OCI-LY7 (cell line): ENCODE data around the gene TTC21A. TPM values are rescaled to one million over a fixed set of nuclear protein-coding genes. Genes with fewer than 3 reads are reported as not detected.

Source experiments
- BruUV-seq: library from RNA; stranded (reverse); fragments of 400-500 nt; replicated peaks from 2 replicates; lab custom pipeline; 2021; lab: Mats Ljungman, UMichigan
- CTCF ChIA-PET: fragments of 300-600 bp; sonication (Branson Sonifier 250); formaldehyde crosslinking; loops from one replicate; lab custom pipeline; 2022; ENCODE audit warnings: antibody characterized with exemption; ENCODE audit not compliant: unreplicated experiment; lab: Charles Lee
- POLR2A ChIA-PET: fragments of 300-600 bp; sonication (Branson Sonifier 250); formaldehyde crosslinking; loops from one replicate; lab custom pipeline; 2022; ENCODE audit warnings: antibody characterized with exemption; lab: Charles Lee
- DNase-seq: peaks from one replicate; pipeline ENCODE4 v3.0.0-alpha.2; 2015; ENCODE audit warnings: low spot score
- H2AFZ ChIP-seq: fragments of 200-600 bp; sonication (generic), shearing (Covaris generic); 2 replicates; pipeline ENCODE4 v1.6.1; 2014; ENCODE audit warnings: mild to moderate bottlenecking, antibody characterized with exemption, low read length, moderate library complexity
- H3K27ac ChIP-seq: fragments of 200-600 bp; sonication (generic); 2 replicates; pipeline ENCODE4 v1.5.1; 2014; ENCODE audit warnings: mixed run types, low read depth, mild to moderate bottlenecking, moderate library complexity, low read length, inconsistent platforms; ENCODE audit not compliant: poor library complexity, severe bottlenecking
- H3K36me3 ChIP-seq: fragments of 200-600 bp; sonication (generic); 2 replicates; pipeline ENCODE4 v1.6.1; 2014; ENCODE audit warnings: mild to moderate bottlenecking, antibody characterized with exemption, low read length, moderate library complexity, mixed read lengths; ENCODE audit not compliant: insufficient read depth
- H3K4me1 ChIP-seq: fragments of 200-600 bp; sonication (generic); 2 replicates; pipeline ENCODE4 v1.5.1; 2014; ENCODE audit warnings: mild to moderate bottlenecking, low read length; ENCODE audit not compliant: insufficient read depth, poor library complexity, severe bottlenecking
- H3K4me2 ChIP-seq: fragments of 200-600 bp; sonication (generic); 2 replicates; pipeline ENCODE4 v1.6.1; 2014; ENCODE audit warnings: mild to moderate bottlenecking, low read length
- H3K4me3 ChIP-seq: fragments of 200-600 bp; sonication (generic); 2 replicates; pipeline ENCODE4 v1.5.1; 2014; ENCODE audit warnings: mild to moderate bottlenecking, low read depth, low read length; ENCODE audit not compliant: poor library complexity, severe bottlenecking
- H3K79me2 ChIP-seq: fragments of 200-600 bp; sonication (generic); 2 replicates; pipeline ENCODE4 v1.6.1; 2016; ENCODE audit warnings: low read depth, mild to moderate bottlenecking, low read length, moderate library complexity, mixed read lengths; ENCODE audit not compliant: insufficient read depth
- H3K9me2 ChIP-seq: fragments of 200-600 bp; sonication (generic); 2 replicates; pipeline ENCODE4 v1.6.1; 2016; ENCODE audit warnings: mild to moderate bottlenecking, low read length, mixed read lengths; ENCODE audit not compliant: insufficient read depth
- H3K9me3 ChIP-seq: fragments of 200-600 bp; sonication (generic); 2 replicates; pipeline ENCODE4 v1.6.1; 2014; ENCODE audit warnings: mild to moderate bottlenecking, mixed run types, low read length, mixed read lengths
- H4K20me1 ChIP-seq: fragments of 200-600 bp; sonication (generic); 2 replicates; pipeline ENCODE4 v1.6.1; 2014; ENCODE audit warnings: mild to moderate bottlenecking, antibody characterized with exemption, low read length, moderate library complexity, mixed read lengths; ENCODE audit not compliant: insufficient read depth
- CTCF ChIP-seq: fragments of 200-600 bp; sonication (generic); conservative IDR thresholded peaks from 2 replicates; pipeline ENCODE4 v1.5.1; 2014; ENCODE audit warnings: mild to moderate bottlenecking, antibody characterized with exemption, low read length, moderate library complexity, mixed read lengths
- EZH2phosphoT487 ChIP-seq: fragments of 200-600 bp; sonication (generic); IDR thresholded peaks from 2 replicates; pipeline ENCODE4 v1.6.1; 2018; ENCODE audit warnings: low read depth, borderline replicate concordance, mild to moderate bottlenecking, mixed run types, antibody characterized with exemption, low read length, moderate library complexity, mixed read lengths
- intact Hi-C: fragments of 100-400 bp; cut with micrococcal nuclease; formaldehyde crosslinking; loops from one replicate; pipeline ENCODE4 v1.10.0; 2022; ENCODE audit not compliant: unreplicated experiment
- total RNA-seq, 2 experiments: library from RNA; depleted of rRNA in 1 of 2; stranded (reverse); fragments of >200 nt in 1 of 2; shearing (Covaris generic) in 1 of 2; gene quantifications; 2 replicates each; pipeline ENCODE4 v1.2.3, GENCODE V29; 2014 to 2022

Gene TTC21A
- total RNA-seq, 2 experiments from 2014 or later: 12.8 to 27.1 TPM

DNA sequence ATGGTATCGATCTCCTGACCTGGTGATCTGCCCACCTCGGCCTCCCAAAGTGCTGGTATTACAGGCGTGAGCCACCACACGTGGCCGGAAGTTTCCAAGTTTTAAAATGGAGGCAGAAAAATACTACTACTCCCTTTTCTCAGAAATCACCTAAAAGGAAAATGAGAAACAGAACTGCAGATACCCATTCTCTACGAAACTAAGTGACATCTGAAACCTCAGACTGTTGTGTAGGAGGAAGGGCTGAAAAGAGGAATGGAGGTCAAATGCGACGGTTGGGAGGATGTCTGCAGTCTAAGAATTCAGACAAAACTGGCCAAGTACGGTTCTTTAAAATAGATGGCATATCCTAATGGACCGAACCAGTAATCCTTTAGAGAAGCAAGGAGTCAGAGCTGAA is 31.6 kb upstream of the TTC21A start:
- Histone ChIP-seq H3K27ac (no peak overlapping the region), H3K9me2 (no peaks in the 10 kb centered on the region), H2AFZ (no peak overlapping the region), H3K4me1 (no peaks in the 10 kb centered on the region), H3K79me2 (no peaks in the 10 kb centered on the region), H3K4me2 (no peak overlapping the region), H4K20me1 (no peaks in the 10 kb centered on the region), H3K9me3 (no peaks in the 10 kb centered on the region), H3K4me3 (no peak overlapping the region), H3K36me3 (peaks cover 77% of the 10 kb centered on the region)
- intact Hi-C loops: no loop called here
- DNase-seq: no peak
- ChIA-PET CTCF (no interaction called here), POLR2A (interaction anchor here (0.7 kb wide), 2 partner anchors 9 to 96 kb away, joined by 3 read pairs; no protein-coding TSS in a partner anchor)
- BruUV-seq: no TSS peak
- TF ChIP-seq CTCF (no peak), EZH2phosphoT487 (no peak)

- Histone ChIP-seq H3K4me2 (no peak overlapping the region), H3K4me3 (no peak overlapping the region), H3K79me2 (no peaks in the 10 kb centered on the region), H4K20me1 (no peaks in the 10 kb centered on the region), H2AFZ (no peak overlapping the region), H3K27ac (no peak overlapping the region), H3K4me1 (no peaks in the 10 kb centered on the region), H3K36me3 (peaks cover 56% of the 10 kb centered on the region), H3K9me2 (no peaks in the 10 kb centered on the region), H3K9me3 (no peaks in the 10 kb centered on the region)
- POLR2A ChIA-PET: interaction anchor here (0.6 to 2.7 kb wide), 2 partner anchors 10 to 355 kb away, joined by 5 to 17 read pairs; no protein-coding TSS in a partner anchor
- intact Hi-C loops: no loop called here
- no TSS peak for BruUV-seq
- DNase-seq: no peak
- CTCF ChIA-PET: interaction anchor here (0.6 kb wide), 1 partner anchor 160 kb away, joined by 4 read pairs; no protein-coding TSS in a partner anchor
- TF ChIP-seq EZH2phosphoT487 (no peak), CTCF (peak; percentile 79)
Measured at GRCh38 chr3:39079530-39079929, 27.9 kb upstream of the TTC21A start.

DNA sequence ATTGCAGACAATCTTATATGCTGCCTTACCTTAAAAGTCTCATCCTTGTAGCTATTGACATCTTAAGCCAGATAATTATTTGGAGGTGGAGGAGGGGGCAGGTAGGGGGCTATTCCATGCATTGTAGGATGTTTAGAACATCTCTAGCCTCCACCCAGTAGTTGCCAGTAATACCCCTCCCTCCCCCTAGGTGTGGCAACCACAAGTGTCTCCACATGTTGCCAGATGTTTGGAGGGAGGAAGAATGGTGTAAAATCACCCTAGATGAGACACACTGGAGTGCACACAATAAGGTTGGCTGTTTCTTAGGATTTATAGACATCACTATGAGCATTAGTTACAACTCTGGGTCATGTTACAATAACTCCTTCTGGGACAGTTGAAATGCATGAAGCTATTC is 27.5 kb upstream of the TTC21A start:
- no peak for TF ChIP-seq EZH2phosphoT487
- TF ChIP-seq CTCF: no peak
- no peaks in the 10 kb centered on the region for H4K20me1 ChIP-seq
- H3K4me3 ChIP-seq: no peak overlapping the region
- peaks cover under 1% of the 10 kb centered on the region for H3K4me1 ChIP-seq
- DNase-seq: no peak
- no TSS peak for BruUV-seq
- no peaks in the 10 kb centered on the region for H3K9me2 ChIP-seq
- H2AFZ ChIP-seq: no peak overlapping the region
- H3K9me3 ChIP-seq: no peaks in the 10 kb centered on the region
- H3K4me2 ChIP-seq: no peak overlapping the region
- ChIA-PET CTCF (interaction anchor here (0.6 kb wide), 1 partner anchor 160 kb away, joined by 4 read pairs; no protein-coding TSS in a partner anchor), POLR2A (interaction anchor here (0.6 to 2.7 kb wide), 3 partner anchors 11 to 354 kb away, joined by 5 to 17 read pairs (median 5); no protein-coding TSS in a partner anchor)
- H3K27ac ChIP-seq: no peak overlapping the region
- intact Hi-C loops: no loop called here
- peaks cover 53% of the 10 kb centered on the region for H3K36me3 ChIP-seq
- H3K79me2 ChIP-seq: no peaks in the 10 kb centered on the region
